H9 (cell line): ENCODE measurements around the gene FASLG. TPM values are rescaled to one million over a fixed set of nuclear protein-coding genes. Genes with fewer than 3 reads are reported as not detected.

Experiments
- DNase-seq: peaks from one replicate; pipeline ENCODE4 v3.0.0-alpha.2; 2017
- H2AFZ ChIP-seq: one replicate; pipeline ENCODE4 v1.6.1; 2013; ENCODE audit warnings: mild to moderate bottlenecking, low read length, control low read depth, moderate library complexity
- H2AK5ac ChIP-seq: 2 replicates; pipeline ENCODE4 v1.6.1; 2013; ENCODE audit warnings: low read length, control low read depth, mixed read lengths; ENCODE audit not compliant: insufficient read length
- H2BK120ac ChIP-seq: one replicate; pipeline ENCODE4 v1.6.1; 2013; ENCODE audit warnings: low read depth, mild to moderate bottlenecking, low read length, control low read depth, inconsistent platforms; ENCODE audit not compliant: poor library complexity, severe bottlenecking
- H2BK12ac ChIP-seq: 2 replicates; pipeline ENCODE4 v1.6.1; 2013; ENCODE audit warnings: low read length, control low read depth, mixed read lengths, low read depth; ENCODE audit not compliant: insufficient read length
- H2BK15ac ChIP-seq: 2 replicates; pipeline ENCODE4 v1.6.1; 2013; ENCODE audit warnings: low read depth, low read length, control low read depth
- H2BK20ac ChIP-seq: one replicate; pipeline ENCODE4 v1.6.1; 2013; ENCODE audit warnings: low read depth, mild to moderate bottlenecking, low read length, control low read depth, inconsistent platforms; ENCODE audit not compliant: poor library complexity, severe bottlenecking
- H2BK5ac ChIP-seq: 2 replicates; pipeline ENCODE4 v1.6.1; 2013; ENCODE audit warnings: low read length, control low read depth, mixed read lengths; ENCODE audit not compliant: insufficient read length
- H3K14ac ChIP-seq: 2 replicates; pipeline ENCODE4 v1.6.1; 2013; ENCODE audit warnings: low read length, control low read depth; ENCODE audit not compliant: insufficient read depth
- H3K18ac ChIP-seq: 2 replicates; pipeline ENCODE4 v1.6.1; 2013; ENCODE audit warnings: low read depth, mild to moderate bottlenecking, mixed read lengths, low read length, control low read depth; ENCODE audit not compliant: insufficient read length
- H3K23ac ChIP-seq: 2 replicates; pipeline ENCODE4 v1.6.1; 2013; ENCODE audit warnings: low read length, control low read depth, mixed read lengths, low read depth; ENCODE audit not compliant: insufficient read length
- H3K23me2 ChIP-seq: 2 replicates; pipeline ENCODE4 v1.6.1; 2013; ENCODE audit warnings: low read depth, mild to moderate bottlenecking, mixed read lengths, low read length, control low read depth; ENCODE audit not compliant: insufficient read length, poor library complexity, severe bottlenecking
- H3K27ac ChIP-seq: 2 replicates; pipeline ENCODE4 v1.5.1; 2013; ENCODE audit warnings: low read length, control low read depth, mixed read lengths, low read depth; ENCODE audit not compliant: insufficient read length
- H3K27me3 ChIP-seq: 2 replicates; pipeline ENCODE4 v1.6.1; 2013; ENCODE audit warnings: low read length, control low read depth, inconsistent platforms; ENCODE audit not compliant: insufficient read depth
- H3K4ac ChIP-seq: 2 replicates; pipeline ENCODE4 v1.6.1; 2013; ENCODE audit warnings: low read depth, mild to moderate bottlenecking, control low read depth, inconsistent platforms, low read length, moderate library complexity
- H3K4me1 ChIP-seq: 2 replicates; pipeline ENCODE4 v1.6.1; 2013; ENCODE audit warnings: low read length, control low read depth, inconsistent platforms; ENCODE audit not compliant: insufficient read depth
- H3K4me2 ChIP-seq: 2 replicates; pipeline ENCODE4 v1.6.1; 2013; ENCODE audit warnings: low read length, control low read depth, mixed read lengths; ENCODE audit not compliant: insufficient read length, insufficient read depth
- H3K56ac ChIP-seq: 2 replicates; pipeline ENCODE4 v1.6.1; 2013; ENCODE audit warnings: low read depth, mild to moderate bottlenecking, mixed read lengths, low read length, control low read depth; ENCODE audit not compliant: insufficient read length
- H3K79me1 ChIP-seq: 2 replicates; pipeline ENCODE4 v1.6.1; 2013; ENCODE audit warnings: low read depth, mild to moderate bottlenecking, moderate library complexity, low read length, control low read depth, inconsistent platforms; ENCODE audit not compliant: insufficient read depth, poor library complexity, severe bottlenecking
- H3K79me2 ChIP-seq: 2 replicates; pipeline ENCODE4 v1.6.1; 2013; ENCODE audit warnings: low read length, control low read depth, inconsistent platforms; ENCODE audit not compliant: insufficient read depth
- H3K9ac ChIP-seq: 2 replicates; pipeline ENCODE4 v1.6.1; 2013; ENCODE audit warnings: low read length, control low read depth, mixed read lengths; ENCODE audit not compliant: insufficient read length; ENCODE audit errors: extremely low read depth
- H3K9me3 ChIP-seq: one replicate; pipeline ENCODE4 v1.6.1; 2013; ENCODE audit warnings: low read depth, low read length, inconsistent platforms; ENCODE audit not compliant: control insufficient read depth
- H3T11ph ChIP-seq: one replicate; pipeline ENCODE4 v1.6.1; 2013; ENCODE audit warnings: mild to moderate bottlenecking, low read length, control low read depth, inconsistent platforms
- H4K20me1 ChIP-seq: one replicate; pipeline ENCODE4 v1.6.1; 2013; ENCODE audit not compliant: control insufficient read depth, insufficient read length, insufficient read depth
- H4K5ac ChIP-seq: 2 replicates; pipeline ENCODE4 v1.6.1; 2013; ENCODE audit warnings: low read depth, mild to moderate bottlenecking, mixed read lengths, low read length, control low read depth; ENCODE audit not compliant: insufficient read length
- H4K8ac ChIP-seq: replicated peaks from 2 replicates; pipeline ENCODE4 v1.6.1; 2013; ENCODE audit warnings: low read length, control low read depth, mixed read lengths, low read depth; ENCODE audit not compliant: insufficient read length
- H4K91ac ChIP-seq: 2 replicates; pipeline ENCODE4 v1.6.1; 2013; ENCODE audit warnings: low read depth, mild to moderate bottlenecking, moderate library complexity, mixed read lengths, low read length, control low read depth; ENCODE audit not compliant: insufficient read length
- H3K27ac Mint-ChIP-seq, 3 experiments: 2 replicates in 2 of 3; 3 replicates in 1 of 3; pipeline ENCODE4 v1.8.0; 2020 to 2021; ENCODE audit warnings: mixed read lengths in 3 of 3, mild to moderate bottlenecking in 1 of 3, moderate library complexity in 1 of 3
- H3K27me3 Mint-ChIP-seq: 2 replicates; pipeline ENCODE4 v1.8.0; 2021; ENCODE audit warnings: low read depth, mild to moderate bottlenecking, moderate library complexity, mixed read lengths
- H3K36me3 Mint-ChIP-seq, 3 experiments: 2 replicates in 2 of 3; 3 replicates in 1 of 3; pipeline ENCODE4 v1.8.0; 2020 to 2021; ENCODE audit warnings: low read depth in 3 of 3, mixed read lengths in 3 of 3; ENCODE audit not compliant: insufficient read depth in 1 of 3
- H3K4me1 Mint-ChIP-seq, 2 experiments: 2 replicates each; pipeline ENCODE4 v1.8.0; 2020; ENCODE audit warnings: mixed read lengths in 2 of 2
- H3K4me3 Mint-ChIP-seq, 2 experiments: 2 replicates in 1 of 2; 3 replicates in 1 of 2; pipeline ENCODE4 v1.8.0; 2020 to 2021; ENCODE audit warnings: mild to moderate bottlenecking in 2 of 2, mixed read lengths in 2 of 2, moderate library complexity in 1 of 2
- H3K9me3 Mint-ChIP-seq, 2 experiments: 2 replicates in 1 of 2; 3 replicates in 1 of 2; pipeline ENCODE4 v1.8.0; 2020; ENCODE audit warnings: mild to moderate bottlenecking in 2 of 2, mixed read lengths in 2 of 2, moderate library complexity in 1 of 2
- CTCF ChIP-seq: fragments of 200-600 bp; sonication (generic); conservative IDR thresholded peaks from 3 replicates; pipeline ENCODE4 v1.8.0; 2021; ENCODE audit warnings: antibody characterized with exemption, mild to moderate bottlenecking
- WGBS: extraction: QIAGEN DNeasy Blood & Tissue Kit; methylation state at CpG from one replicate; pipeline ENCODE4 v1.1.7; 2013; ENCODE audit warnings: missing lambda C conversion rate, low lambda C conversion rate, mixed read lengths; ENCODE audit not compliant: insufficient read length; ENCODE audit errors: extremely low coverage; 5-methylcytosine and 5-hydroxymethylcytosine counted together
- total RNA-seq: library from RNA; stranded (reverse); gene quantifications from 2 replicates; pipeline ENCODE4 v1.2.1, GENCODE V29; 2021

Gene FASLG
- total RNA-seq, 1 experiment from 2014 or later: not detected

DNA sequence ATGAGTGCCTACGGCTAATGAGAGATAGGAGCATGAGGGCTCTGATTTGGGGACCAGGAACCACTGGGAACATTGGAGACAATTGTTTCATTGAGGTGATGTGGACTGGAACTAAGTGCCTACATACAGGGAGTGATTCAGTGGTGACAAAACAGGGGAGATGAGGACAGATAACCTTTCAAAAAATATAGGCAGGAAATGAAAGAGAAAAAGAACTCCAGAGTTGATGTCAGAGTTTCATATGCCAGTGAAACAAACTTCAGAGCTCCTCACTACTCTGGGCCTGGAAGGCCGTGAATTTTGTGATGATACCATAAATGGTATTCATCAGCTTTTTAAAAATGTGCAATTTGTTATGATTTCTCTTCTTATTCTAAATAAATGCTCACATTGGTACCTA is 39.3 kb downstream of the FASLG start:
- Histone ChIP-seq H3K23me2 (no peaks in the 10 kb centered on the region), H3K4me2 (no peak overlapping the region), H3K18ac (no peak overlapping the region), H4K8ac (no peak overlapping the region), H4K5ac (no peak overlapping the region), H2AFZ (no peak overlapping the region), H3K79me1 (no peaks in the 10 kb centered on the region), H2BK120ac (no peak overlapping the region), H4K91ac (no peak overlapping the region), H3T11ph (no peak overlapping the region), H3K56ac (no peak overlapping the region), H2AK5ac (no peak overlapping the region), H3K27me3 (no peaks in the 10 kb centered on the region), H3K14ac (no peak overlapping the region), H3K23ac (no peak overlapping the region), H2BK5ac (no peak overlapping the region), H2BK15ac (no peak overlapping the region), H4K20me1 (no peaks in the 10 kb centered on the region), H3K4ac (no peak overlapping the region), H3K27ac (no peak overlapping the region), H3K9me3 (no peaks in the 10 kb centered on the region), H3K79me2 (no peaks in the 10 kb centered on the region), H3K9ac (no peak overlapping the region), H3K4me1 (no peaks in the 10 kb centered on the region), H2BK20ac (no peak overlapping the region), H2BK12ac (no peak overlapping the region)
- no peaks in the 10 kb centered on the region for H3K9me3 Mint-ChIP-seq
- H3K27ac Mint-ChIP-seq: no peak overlapping the region
- DNase-seq: no peak
- no peaks in the 10 kb centered on the region for H3K36me3 Mint-ChIP-seq
- no peaks in the 10 kb centered on the region for H3K27me3 Mint-ChIP-seq
- WGBS: no CpG with 5 or more reads among the region's 2 CpGs
- peaks cover 0 to 4% of the 10 kb centered on the region in 2 experiments; a peak in 1 of 4 replicates for H3K4me1 Mint-ChIP-seq
- TF ChIP-seq CTCF: no peak
- no peak overlapping the region for H3K4me3 Mint-ChIP-seq
